NT2/D1 (cell line): ENCODE results near the gene OR2T1.

Source experiments
- SUZ12 ChIP-seq: IDR thresholded peaks from 2 replicates; pipeline ENCODE4 v1.6.1; 2011; ENCODE audit not compliant: insufficient read length, insufficient read depth; ENCODE audit errors: extremely low read depth
- ZNF274 ChIP-seq: IDR thresholded peaks from 2 replicates; pipeline ENCODE4 v1.6.1; 2011; ENCODE audit warnings: mild to moderate bottlenecking, low read depth, low read length

DNA sequence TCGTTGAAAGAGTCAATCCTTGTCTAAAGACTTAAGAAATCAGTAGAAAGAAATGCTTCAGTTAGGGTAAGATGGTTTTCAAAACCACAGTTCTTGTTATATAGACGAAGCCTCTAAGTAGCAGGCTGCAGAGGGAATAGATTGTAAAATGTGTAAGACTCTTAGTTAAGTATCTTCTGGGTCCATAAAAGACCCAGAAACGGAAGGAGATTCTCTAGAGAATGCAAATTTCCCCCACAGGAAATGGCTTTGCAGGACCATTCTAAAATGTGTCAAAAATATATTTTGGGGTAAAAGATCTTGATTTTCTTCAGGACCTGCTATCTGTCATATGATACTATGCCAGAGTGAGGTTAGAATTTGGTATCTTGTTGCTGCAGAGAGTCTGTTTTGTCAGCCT is 13.4 kb downstream of the OR2T1 start:
- TF ChIP-seq SUZ12 = no peak
- no peak for TF ChIP-seq ZNF274
